H1 (cell line): Measurements from ENCODE around the gene ANK3. TPM values are rescaled to one million over a fixed set of nuclear protein-coding genes. Genes with fewer than 3 reads are reported as not detected.

Experiments used
- CHD7 ChIP-seq: fragments of 300-600 bp; sonication (generic); IDR thresholded peaks from 2 replicates; pipeline ENCODE4 v1.7.1; 2012; ENCODE audit warnings: low read length, moderate library complexity, mild to moderate bottlenecking, inconsistent platforms; ENCODE audit not compliant: insufficient replicate concordance
- CTCF ChIP-seq, 3 experiments: IDR thresholded peaks; 1 replicate in 2 of 3; 2 replicates in 1 of 3; pipeline versions ENCODE4 v1.5.1 to v1.6.1; 2011; ENCODE audit warnings: low read length in 3 of 3, mild to moderate bottlenecking in 3 of 3, inconsistent platforms in 2 of 3, low read depth in 1 of 3, moderate library complexity in 1 of 3; ENCODE audit not compliant: insufficient read depth in 1 of 3; ENCODE audit errors: control extremely low read depth in 1 of 3
- MAX ChIP-seq: IDR thresholded peaks from 2 replicates; pipeline ENCODE4 v1.6.1; 2012; ENCODE audit warnings: inconsistent platforms
- RBBP5 ChIP-seq: IDR thresholded peaks from 2 replicates; pipeline ENCODE4 v1.7.1; 2012; ENCODE audit warnings: low read depth, mild to moderate bottlenecking, inconsistent platforms, low read length, moderate library complexity, borderline replicate concordance
- RXRA ChIP-seq: IDR thresholded peaks from 2 replicates; pipeline ENCODE4 v1.6.1; 2011; ENCODE audit warnings: low read depth, mild to moderate bottlenecking, low read length, moderate library complexity; ENCODE audit not compliant: insufficient read depth
- TCF12 ChIP-seq: IDR thresholded peaks from 2 replicates; pipeline ENCODE4 v1.6.1; 2011; ENCODE audit warnings: low read depth, mild to moderate bottlenecking, low read length
- polyA plus RNA-seq, 7 experiments: library from polyadenylated mRNA; depleted of rRNA in 3 of 7; stranded (reverse) in 5 of 7; unstranded in 2 of 7; fragments of >200 nt in 5 of 7; fragments of 200-250 nt in 2 of 7; gene quantifications; 1 replicate in 5 of 7; 2 replicates in 1 of 7; 4 replicates in 1 of 7; pipeline versions ENCODE4 v1.2.1 to v1.2.3, GENCODE V29; 2011 to 2013; ENCODE audit warnings: missing spikeins in 2 of 7, mixed read lengths in 2 of 7
- total RNA-seq: library from RNA; stranded (reverse); fragmentation: NEBNext Ultra II Directional; extraction: Animal tissue kit (Norgen Biotek cat#: 25700); gene quantifications from 2 replicates; pipeline ENCODE4 v1.2.1, GENCODE V29; 2021

Gene ANK3
- total and polyA plus RNA-seq, 2 of the 8 experiments (the other 6 are each of a cell fraction or from before 2014, with no cell fraction given) = 18.1 to 67.9 TPM

- no peak for TF ChIP-seq CTCF (IDR thresholded peaks at IDR 0.05; ENCODE audit: control extremely low read depth in 1 of 3, insufficient read depth in 1 of 3, low read depth in 1 of 3, low read length in 3 of 3)
- TF ChIP-seq RBBP5 = no peak
- TF ChIP-seq TCF12 = no peak
- TF ChIP-seq RXRA = no peak
- no peak for TF ChIP-seq MAX
- TF ChIP-seq CHD7 = no peak
Observed at GRCh38 chr10:60295028-60295937, 94.4 kb downstream of the ANK3 start (continued).
